ENCODE measurements around the gene EIF2S2. TPM values are rescaled to one million over a fixed set of nuclear protein-coding genes. Genes with fewer than 3 reads are reported as not detected.

Gene EIF2S2
- total RNA-seq, 1 donor from 2014 or later: 152 TPM

- peaks cover 15% of the 10 kb centered on the region for H3K27me3 Mint-ChIP-seq (ENCODE audit: low read depth)
- H3K9me3 Mint-ChIP-seq (ENCODE audit: low read depth): no peaks in the 10 kb centered on the region
- no peaks in the 10 kb centered on the region for H3K4me1 Mint-ChIP-seq (ENCODE audit: low read depth)
- H3K4me3 Mint-ChIP-seq (ENCODE audit: unreplicated experiment): no peak overlapping the region
- DNase-seq (ENCODE audit: low spot score): no peak
- H3K27ac Mint-ChIP-seq (ENCODE audit: unreplicated experiment): no peak overlapping the region
- no peaks in the 10 kb centered on the region for H3K36me3 Mint-ChIP-seq (ENCODE audit: low read depth)
- TF ChIP-seq, protein P1, sequence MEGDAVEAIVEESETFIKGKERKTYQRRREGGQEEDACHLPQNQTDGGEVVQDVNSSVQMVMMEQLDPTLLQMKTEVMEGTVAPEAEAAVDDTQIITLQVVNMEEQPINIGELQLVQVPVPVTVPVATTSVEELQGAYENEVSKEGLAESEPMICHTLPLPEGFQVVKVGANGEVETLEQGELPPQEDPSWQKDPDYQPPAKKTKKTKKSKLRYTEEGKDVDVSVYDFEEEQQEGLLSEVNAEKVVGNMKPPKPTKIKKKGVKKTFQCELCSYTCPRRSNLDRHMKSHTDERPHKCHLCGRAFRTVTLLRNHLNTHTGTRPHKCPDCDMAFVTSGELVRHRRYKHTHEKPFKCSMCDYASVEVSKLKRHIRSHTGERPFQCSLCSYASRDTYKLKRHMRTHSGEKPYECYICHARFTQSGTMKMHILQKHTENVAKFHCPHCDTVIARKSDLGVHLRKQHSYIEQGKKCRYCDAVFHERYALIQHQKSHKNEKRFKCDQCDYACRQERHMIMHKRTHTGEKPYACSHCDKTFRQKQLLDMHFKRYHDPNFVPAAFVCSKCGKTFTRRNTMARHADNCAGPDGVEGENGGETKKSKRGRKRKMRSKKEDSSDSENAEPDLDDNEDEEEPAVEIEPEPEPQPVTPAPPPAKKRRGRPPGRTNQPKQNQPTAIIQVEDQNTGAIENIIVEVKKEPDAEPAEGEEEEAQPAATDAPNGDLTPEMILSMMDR (IDR thresholded peaks at IDR 0.05): no peak
Measured at GRCh38 chr20:34122274-34122980, 10.4 kb upstream of the EIF2S2 start.

DNA sequence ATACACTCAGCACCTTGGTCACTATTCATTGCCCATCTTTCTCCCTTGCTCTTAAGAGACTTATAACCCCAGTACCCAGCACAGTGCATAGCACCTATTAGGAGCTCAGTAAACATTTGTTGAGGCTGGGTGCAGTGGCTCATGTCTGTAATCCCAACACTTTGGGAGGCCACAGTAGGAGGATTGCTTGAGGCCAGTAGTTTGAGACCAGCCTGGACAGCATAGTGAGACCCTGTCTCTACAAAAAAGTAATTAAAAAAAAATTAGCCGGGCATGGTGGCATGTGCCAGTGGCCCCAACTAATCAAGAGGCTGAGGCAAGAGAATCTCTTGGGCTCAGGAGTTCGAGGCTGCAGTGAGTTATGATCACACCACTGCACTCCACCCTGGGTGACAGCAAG, 8.2 kb upstream of the EIF2S2 start:
- H3K9me3 Mint-ChIP-seq (ENCODE audit: low read depth): no peaks in the 10 kb centered on the region
- no peak overlapping the region for H3K4me3 Mint-ChIP-seq (ENCODE audit: unreplicated experiment)
- no peak overlapping the region for H3K27ac Mint-ChIP-seq (ENCODE audit: unreplicated experiment)
- H3K36me3 Mint-ChIP-seq (ENCODE audit: low read depth): no peaks in the 10 kb centered on the region
- H3K4me1 Mint-ChIP-seq (ENCODE audit: low read depth): no peaks in the 10 kb centered on the region
- peaks cover 11% of the 10 kb centered on the region for H3K27me3 Mint-ChIP-seq (ENCODE audit: low read depth)
- DNase-seq (ENCODE audit: low spot score): no peak
- TF ChIP-seq, protein P1 (IDR thresholded peaks at IDR 0.05): no peak

GRCh38 chr20:34115232-34115631, 3.2 kb upstream of the EIF2S2 start:
- DNase-seq (ENCODE audit: low spot score): no peak
- Mint-ChIP-seq H3K36me3 (ENCODE audit: low read depth) (peaks cover 5% of the 10 kb centered on the region), H3K9me3 (ENCODE audit: low read depth) (no peaks in the 10 kb centered on the region), H3K4me1 (ENCODE audit: low read depth) (peaks cover 18% of the 10 kb centered on the region), H3K4me3 (ENCODE audit: unreplicated experiment) (no peak overlapping the region), H3K27ac (ENCODE audit: unreplicated experiment) (no peak overlapping the region), H3K27me3 (ENCODE audit: low read depth) (peaks cover 5% of the 10 kb centered on the region)
- TF ChIP-seq, protein P1 (IDR thresholded peaks at IDR 0.05): no peak

GRCh38 chr20:34114809-34115208, 2.8 kb upstream of the EIF2S2 start:
- H3K36me3 Mint-ChIP-seq (ENCODE audit: low read depth): peaks cover 7% of the 10 kb centered on the region
- no peak overlapping the region for H3K27ac Mint-ChIP-seq (ENCODE audit: unreplicated experiment)
- peaks cover 22% of the 10 kb centered on the region for H3K4me1 Mint-ChIP-seq (ENCODE audit: low read depth)
- no peaks in the 10 kb centered on the region for H3K9me3 Mint-ChIP-seq (ENCODE audit: low read depth)
- no peak overlapping the region for H3K4me3 Mint-ChIP-seq (ENCODE audit: unreplicated experiment)
- TF ChIP-seq, protein P1 (IDR thresholded peaks at IDR 0.05): no peak
- no peak for DNase-seq (ENCODE audit: low spot score)
- H3K27me3 Mint-ChIP-seq (ENCODE audit: low read depth): peaks cover 5% of the 10 kb centered on the region

DNA sequence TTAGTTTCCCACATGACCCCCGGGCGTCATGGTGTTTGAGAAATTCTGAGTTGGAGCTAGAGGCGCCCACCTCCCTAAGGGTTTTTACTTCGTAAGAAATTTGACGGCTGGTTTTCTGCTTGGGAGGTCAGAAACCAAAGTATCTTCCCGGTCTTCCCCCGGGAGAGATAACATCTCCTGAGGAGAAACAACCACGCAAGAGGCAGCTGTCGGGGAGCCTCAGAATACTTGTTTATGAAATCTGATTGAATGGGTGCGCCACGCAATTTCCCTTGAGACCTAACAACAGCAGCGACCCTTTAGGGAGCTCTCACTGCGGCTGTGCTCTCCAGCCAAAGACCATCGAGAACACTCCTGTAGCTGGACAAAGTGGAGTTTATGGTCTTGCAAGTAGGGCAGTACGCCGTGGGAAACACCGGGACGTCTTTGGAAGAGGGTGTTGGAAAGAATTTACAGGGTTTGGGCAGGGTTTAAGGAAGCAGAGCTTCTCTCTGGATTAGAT, 608 bp upstream of the EIF2S2 start:
- TF ChIP-seq, protein P1 (IDR thresholded peaks at IDR 0.05): no peak
- DNase-seq (ENCODE audit: low spot score): no peak
- peak overlapping the region; percentile 96 for H3K4me3 Mint-ChIP-seq (ENCODE audit: unreplicated experiment)
- H3K27ac Mint-ChIP-seq (ENCODE audit: unreplicated experiment): peak overlapping the region; percentile 99
- H3K27me3 Mint-ChIP-seq (ENCODE audit: low read depth): no peaks in the 10 kb centered on the region
- H3K4me1 Mint-ChIP-seq (ENCODE audit: low read depth): peaks cover 44% of the 10 kb centered on the region
- H3K36me3 Mint-ChIP-seq (ENCODE audit: low read depth): peaks cover 14% of the 10 kb centered on the region
- H3K9me3 Mint-ChIP-seq (ENCODE audit: low read depth): no peaks in the 10 kb centered on the region

Measured in chondrocyte (in vitro differentiated cells).